Smooth muscle cell (in vitro differentiated cells): ENCODE data around the gene SLC29A2. TPM values are rescaled to one million over a fixed set of nuclear protein-coding genes. Genes with fewer than 3 reads are reported as not detected.
A peak's percentile ranks its signal among the peaks of the same experiment; 100 is the strongest.

ENCODE experiments used
- DNase-seq: peaks from one replicate; lab custom pipeline; 2025; ENCODE audit not compliant: unreplicated experiment; lab: John Stamatoyannopoulos, UW
- H2AFZ ChIP-seq: fragments of 200-600 bp; sonication (generic); 2 replicates; pipeline ENCODE4 v1.6.0; 2016; ENCODE audit warnings: antibody characterized with exemption, low read depth, mild to moderate bottlenecking
- H3F3A ChIP-seq: fragments of 200-600 bp; sonication (generic); 2 replicates; pipeline ENCODE4 v1.6.0; 2017; ENCODE audit warnings: antibody characterized with exemption, low read depth
- H3K27ac ChIP-seq: fragments of 200-600 bp; sonication (generic); 2 replicates; pipeline ENCODE4 v1.5.1; 2016; ENCODE audit warnings: low read depth, mild to moderate bottlenecking
- H3K27me3 ChIP-seq: fragments of 200-600 bp; sonication (generic); 2 replicates; pipeline ENCODE4 v1.6.1; 2016; ENCODE audit warnings: low read depth, mild to moderate bottlenecking
- H3K36me3 ChIP-seq: fragments of 200-600 bp; sonication (generic); 2 replicates; pipeline ENCODE4 v1.5.1; 2016; ENCODE audit warnings: low read depth
- H3K4me1 ChIP-seq: fragments of 200-600 bp; sonication (generic); 2 replicates; pipeline ENCODE4 v1.5.1; 2016; ENCODE audit warnings: low read depth
- H3K4me2 ChIP-seq: fragments of 200-600 bp; sonication (generic); 2 replicates; pipeline ENCODE4 v1.6.0; 2016; ENCODE audit warnings: mild to moderate bottlenecking
- H3K4me3 ChIP-seq: fragments of 200-600 bp; sonication (generic); 2 replicates; pipeline ENCODE4 v1.5.1; 2016; ENCODE audit warnings: mild to moderate bottlenecking
- H3K79me2 ChIP-seq: fragments of 200-600 bp; sonication (generic); 2 replicates; pipeline ENCODE4 v1.6.0; 2016; ENCODE audit warnings: low read depth, mild to moderate bottlenecking
- H3K9ac ChIP-seq: fragments of 200-600 bp; sonication (generic); 2 replicates; pipeline ENCODE4 v1.6.0; 2016; ENCODE audit warnings: low read depth
- H3K9me3 ChIP-seq: fragments of 200-600 bp; sonication (generic); replicated peaks from 2 replicates; pipeline ENCODE4 v1.5.1; 2016; ENCODE audit warnings: low read depth
- H4K20me1 ChIP-seq: fragments of 200-600 bp; sonication (generic); 2 replicates; pipeline ENCODE4 v1.6.0; 2016; ENCODE audit warnings: low read depth
- CTCF ChIP-seq: fragments of 200-600 bp; sonication (generic); IDR thresholded peaks from 2 replicates; pipeline ENCODE4 v1.5.1; 2017; ENCODE audit warnings: borderline replicate concordance, mild to moderate bottlenecking, antibody characterized with exemption; ENCODE audit not compliant: insufficient read depth, poor library complexity, severe bottlenecking
- WGBS: methylation state at CpG from one replicate; pipeline ENCODE4 v1.1.7; 2016; ENCODE audit warnings: low lambda C conversion rate; 5-methylcytosine and 5-hydroxymethylcytosine counted together
- polyA plus RNA-seq: library from polyadenylated mRNA; unstranded; fragments of >200 nt; fragmentation: Nextera tagmentation; extraction: Ambion mirVana; gene quantifications from 2 replicates; pipeline ENCODE4 v1.2.1, GENCODE V29; 2016
- total RNA-seq: library from RNA; depleted of rRNA; stranded (reverse); fragments of >200 nt; gene quantifications from 2 replicates; pipeline ENCODE4 v1.2.3, GENCODE V29; 2014

SLC29A2 gene
- total and polyA plus RNA-seq, 2 experiments from 2014 or later = 3.5 to 8.8 TPM

GRCh38 chr11:66330931-66331330 is 40.6 kb downstream of the SLC29A2 start:
- Histone ChIP-seq H4K20me1 (no peaks in the 10 kb centered on the region), H2AFZ (no peak overlapping the region), H3K36me3 (no peaks in the 10 kb centered on the region), H3K9me3 (no peaks in the 10 kb centered on the region), H3K4me2 (no peak overlapping the region), H3F3A (peaks cover 3% of the 10 kb centered on the region), H3K27me3 (no peaks in the 10 kb centered on the region), H3K4me3 (no peak overlapping the region), H3K27ac (no peak overlapping the region), H3K9ac (no peak overlapping the region), H3K79me2 (peaks cover 9% of the 10 kb centered on the region), H3K4me1 (peaks cover 27% of the 10 kb centered on the region)
- no peak for TF ChIP-seq CTCF
- DNase-seq = no peak
- WGBS = 87% methylated on average over 10 of the region's 10 CpGs

GRCh38 chr11:66329165-66329673 is 42.3 kb downstream of the SLC29A2 start:
- no peak for TF ChIP-seq CTCF
- Histone ChIP-seq H3K36me3 (no peaks in the 10 kb centered on the region), H3K9ac (no peak overlapping the region), H3F3A (peaks cover 3% of the 10 kb centered on the region), H3K4me1 (peaks cover 28% of the 10 kb centered on the region), H3K4me3 (no peak overlapping the region), H2AFZ (no peak overlapping the region), H3K9me3 (no peaks in the 10 kb centered on the region), H3K27me3 (no peaks in the 10 kb centered on the region), H4K20me1 (no peaks in the 10 kb centered on the region), H3K4me2 (no peak overlapping the region), H3K79me2 (no peaks in the 10 kb centered on the region), H3K27ac (no peak overlapping the region)
- 96% methylated on average over 3 of the region's 3 CpGs for whole genome bisulfite sequencing
- DNase-seq = no peak

- TF ChIP-seq CTCF = peak; percentile 92
- peak overlapping the region; percentile 94 for H3K27ac ChIP-seq
- no peaks in the 10 kb centered on the region for H3K79me2 ChIP-seq
- H4K20me1 ChIP-seq = no peaks in the 10 kb centered on the region
- WGBS = 10% methylated on average over 19 of the region's 19 CpGs
- H3K4me3 ChIP-seq = no peak overlapping the region
- peak overlapping the region; percentile 70 for H3K4me2 ChIP-seq
- peaks cover 3% of the 10 kb centered on the region for H3F3A ChIP-seq
- no peaks in the 10 kb centered on the region for H3K9me3 ChIP-seq
- H3K4me1 ChIP-seq = peaks cover 28% of the 10 kb centered on the region
- H2AFZ ChIP-seq = no peak overlapping the region
- H3K36me3 ChIP-seq = no peaks in the 10 kb centered on the region
- H3K27me3 ChIP-seq = no peaks in the 10 kb centered on the region
- no peak overlapping the region for H3K9ac ChIP-seq
- peak; percentile 48 for DNase-seq
Measured at GRCh38 chr11:66328302-66329144, 43.0 kb downstream of the SLC29A2 start.

GRCh38 chr11:66328031-66328301 is 43.6 kb downstream of the SLC29A2 start:
- Histone ChIP-seq H3K9ac (peak overlapping the region; percentile 69), H3K36me3 (no peaks in the 10 kb centered on the region), H3K79me2 (no peaks in the 10 kb centered on the region), H3K4me2 (peak overlapping the region; percentile 70), H3K27me3 (no peaks in the 10 kb centered on the region), H3K4me3 (no peak overlapping the region), H3K27ac (peak overlapping the region; percentile 94), H4K20me1 (no peaks in the 10 kb centered on the region), H3K9me3 (no peaks in the 10 kb centered on the region), H3F3A (peaks cover 3% of the 10 kb centered on the region), H3K4me1 (peaks cover 28% of the 10 kb centered on the region), H2AFZ (no peak overlapping the region)
- no peak for DNase-seq
- TF ChIP-seq CTCF = no peak
- WGBS = 68% methylated on average over 3 of the region's 3 CpGs
